NB4 (cell line): ENCODE measurements around the gene MAN1A1.

Source experiments
- DNase-seq: peaks from one replicate; pipeline ENCODE4 v3.0.0; 2010; ENCODE audit warnings: low read depth
- H3K4me3 ChIP-seq: one replicate; pipeline ENCODE4 v1.5.1; 2011; ENCODE audit warnings: mild to moderate bottlenecking, low read depth, low read length, moderate library complexity
- MYC ChIP-seq: IDR thresholded peaks from 2 replicates; pipeline ENCODE4 v1.6.1; 2011; ENCODE audit warnings: low read depth, low read length
- POLR2A ChIP-seq: IDR thresholded peaks from 2 replicates; pipeline ENCODE4 v1.6.1; 2011; ENCODE audit warnings: mild to moderate bottlenecking; ENCODE audit not compliant: insufficient read length; ENCODE audit errors: extremely low read depth
- TF ChIP-seq, protein P1 (sequence below): IDR thresholded peaks from one replicate; pipeline ENCODE4 v1.5.1; 2012; ENCODE audit warnings: low read depth, low read length
- TF ChIP-seq, protein P2 (sequence below): IDR thresholded peaks from 2 replicates; pipeline ENCODE4 v1.6.1; 2011; ENCODE audit warnings: low read depth, low read length

The MAN1A1 gene

DNA sequence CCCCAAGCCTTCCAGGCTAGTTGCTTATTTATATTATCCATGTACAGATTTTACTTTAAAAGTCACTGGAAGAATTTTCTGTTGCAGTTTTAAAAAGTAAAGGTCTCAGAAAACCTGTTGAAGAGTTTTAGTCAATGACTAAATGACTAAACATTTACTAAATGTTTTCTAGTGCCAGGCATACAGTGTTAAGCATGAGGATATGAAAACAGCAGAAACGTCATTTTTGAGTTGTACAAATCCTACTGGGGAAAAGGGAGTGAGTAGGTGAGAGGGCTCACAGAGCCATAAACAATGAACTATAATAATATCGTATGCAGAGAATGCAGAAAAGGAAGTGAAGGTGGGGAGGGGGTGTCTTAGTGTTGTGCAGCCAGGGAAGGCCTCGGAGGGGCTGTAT, 66.3 kb downstream of the MAN1A1 start:
- DNase-seq = no peak
- TF ChIP-seq MYC (no peak), POLR2A (no peak)
- TF ChIP-seq, protein P1, sequence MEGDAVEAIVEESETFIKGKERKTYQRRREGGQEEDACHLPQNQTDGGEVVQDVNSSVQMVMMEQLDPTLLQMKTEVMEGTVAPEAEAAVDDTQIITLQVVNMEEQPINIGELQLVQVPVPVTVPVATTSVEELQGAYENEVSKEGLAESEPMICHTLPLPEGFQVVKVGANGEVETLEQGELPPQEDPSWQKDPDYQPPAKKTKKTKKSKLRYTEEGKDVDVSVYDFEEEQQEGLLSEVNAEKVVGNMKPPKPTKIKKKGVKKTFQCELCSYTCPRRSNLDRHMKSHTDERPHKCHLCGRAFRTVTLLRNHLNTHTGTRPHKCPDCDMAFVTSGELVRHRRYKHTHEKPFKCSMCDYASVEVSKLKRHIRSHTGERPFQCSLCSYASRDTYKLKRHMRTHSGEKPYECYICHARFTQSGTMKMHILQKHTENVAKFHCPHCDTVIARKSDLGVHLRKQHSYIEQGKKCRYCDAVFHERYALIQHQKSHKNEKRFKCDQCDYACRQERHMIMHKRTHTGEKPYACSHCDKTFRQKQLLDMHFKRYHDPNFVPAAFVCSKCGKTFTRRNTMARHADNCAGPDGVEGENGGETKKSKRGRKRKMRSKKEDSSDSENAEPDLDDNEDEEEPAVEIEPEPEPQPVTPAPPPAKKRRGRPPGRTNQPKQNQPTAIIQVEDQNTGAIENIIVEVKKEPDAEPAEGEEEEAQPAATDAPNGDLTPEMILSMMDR = no peak
- TF ChIP-seq, protein P2, sequence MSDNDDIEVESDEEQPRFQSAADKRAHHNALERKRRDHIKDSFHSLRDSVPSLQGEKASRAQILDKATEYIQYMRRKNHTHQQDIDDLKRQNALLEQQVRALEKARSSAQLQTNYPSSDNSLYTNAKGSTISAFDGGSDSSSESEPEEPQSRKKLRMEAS = no peak
- no peak overlapping the region for H3K4me3 ChIP-seq

DNA sequence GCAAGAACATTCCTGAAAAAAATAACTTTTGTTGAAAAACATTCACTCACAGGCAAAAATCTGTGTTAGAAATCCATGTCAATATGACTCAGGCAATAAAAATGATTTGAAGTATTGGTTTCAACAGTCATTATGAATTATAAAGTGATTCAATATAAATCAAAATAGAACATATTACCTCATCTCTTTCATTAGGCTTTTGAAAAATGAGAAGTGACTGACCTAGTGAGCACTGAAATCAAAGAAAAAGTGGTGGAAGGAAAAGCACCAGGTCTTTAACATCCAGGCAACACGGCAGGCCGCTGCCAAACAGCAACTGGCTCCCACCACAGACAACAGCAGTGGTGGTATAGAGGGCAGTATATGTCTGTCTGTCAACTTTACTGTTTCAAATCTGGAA, 68.9 kb downstream of the MAN1A1 start:
- H3K4me3 ChIP-seq = no peak overlapping the region
- no peak for DNase-seq
- TF ChIP-seq, protein P2 = no peak
- TF ChIP-seq POLR2A (no peak), MYC (no peak)
- TF ChIP-seq, protein P1 = no peak

DNA sequence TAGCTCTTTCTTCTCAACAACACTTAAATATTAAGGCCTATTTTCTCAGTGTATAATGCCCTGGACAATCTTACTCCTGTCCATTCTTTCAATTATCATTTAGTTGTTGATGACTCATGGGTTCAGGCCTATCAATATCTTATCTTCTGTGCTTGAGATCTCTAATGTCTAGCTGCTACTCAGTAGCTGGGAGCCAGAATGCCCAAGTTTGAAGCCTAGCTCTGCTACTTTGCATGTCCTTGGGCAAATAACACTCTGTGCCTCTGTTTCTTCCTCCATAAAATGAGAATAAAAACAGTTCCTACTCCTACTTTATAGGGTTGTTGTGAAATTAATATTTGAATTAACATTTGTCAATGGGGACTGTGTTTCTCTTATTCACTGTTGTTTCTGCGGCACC, 69.5 kb downstream of the MAN1A1 start:
- no peak overlapping the region for H3K4me3 ChIP-seq
- DNase-seq = no peak
- TF ChIP-seq POLR2A (no peak), MYC (no peak)
- TF ChIP-seq, protein P2 = no peak
- TF ChIP-seq, protein P1 = no peak

DNA sequence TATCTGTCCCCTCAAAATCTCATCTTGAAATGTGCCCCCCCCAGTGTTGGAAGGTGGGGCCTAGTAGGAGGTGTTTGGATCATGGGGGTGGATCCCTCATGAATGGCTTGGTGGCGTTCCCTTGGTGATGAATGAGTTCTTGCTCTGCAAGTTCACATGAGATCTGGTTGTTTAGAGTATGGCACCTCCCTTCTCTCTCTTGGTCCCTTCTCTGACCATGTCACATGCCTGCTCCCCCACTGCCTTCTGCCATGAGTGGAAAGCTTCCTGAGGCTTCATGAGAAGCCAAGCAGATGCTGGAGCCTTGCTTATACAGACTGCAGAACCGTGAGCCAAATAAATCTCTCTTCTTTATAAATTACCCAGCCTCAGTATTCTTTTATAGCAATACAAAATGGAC, 70.9 kb downstream of the MAN1A1 start:
- no peak overlapping the region for H3K4me3 ChIP-seq
- no peak for DNase-seq
- TF ChIP-seq, protein P2 = no peak
- no peak for TF ChIP-seq MYC
- TF ChIP-seq, protein P1 = no peak
- TF ChIP-seq POLR2A = no peak

DNA sequence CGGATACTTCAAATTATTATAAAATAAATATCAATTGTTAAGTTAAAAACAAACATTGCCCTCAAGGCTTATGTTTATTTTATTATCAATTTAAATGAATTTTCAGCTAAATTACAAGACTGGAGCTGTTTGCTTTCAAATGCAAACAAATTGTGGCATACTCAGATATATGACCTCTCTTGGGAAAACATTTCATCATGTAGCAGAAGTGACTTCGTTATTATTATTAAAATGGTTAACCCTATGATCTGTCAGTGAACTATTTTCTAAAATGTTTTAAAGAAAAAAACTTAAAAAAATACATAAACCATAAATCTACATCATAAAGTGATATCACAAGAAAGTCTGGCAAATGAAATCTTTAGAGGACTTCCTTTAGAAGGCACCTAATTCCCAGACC, 72.5 kb downstream of the MAN1A1 start:
- TF ChIP-seq MYC (no peak), POLR2A (no peak)
- TF ChIP-seq, protein P2 = no peak
- TF ChIP-seq, protein P1 = no peak
- DNase-seq = no peak

DNA sequence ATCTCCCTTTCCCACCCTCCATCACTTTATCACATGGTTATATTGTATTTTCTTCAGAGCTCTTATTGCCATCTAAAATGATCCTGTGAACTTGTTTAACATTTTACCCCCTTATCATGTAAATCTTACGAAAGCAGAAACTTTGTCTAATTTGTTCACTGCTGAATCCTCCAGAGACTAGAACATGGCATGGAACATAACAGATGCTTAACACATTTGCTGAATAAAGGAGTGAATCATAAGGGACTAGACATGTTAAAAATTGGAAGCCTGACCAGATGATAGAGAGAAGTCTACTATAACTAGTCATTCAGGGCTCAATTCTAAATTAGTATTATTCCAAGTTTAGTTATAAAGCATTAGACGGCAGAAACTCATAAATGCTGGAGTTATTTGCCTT, 73.3 kb downstream of the MAN1A1 start:
- no peak overlapping the region for H3K4me3 ChIP-seq
- no peak for DNase-seq
- TF ChIP-seq MYC = no peak
- TF ChIP-seq, protein P1 = no peak
- TF ChIP-seq POLR2A = no peak
- TF ChIP-seq, protein P2 = no peak

More for the DNA sequence above, 72.5 kb downstream of the MAN1A1 start:
- no peak overlapping the region for H3K4me3 ChIP-seq
